ENCODE results near the gene TFR2.

- TF ChIP-seq CTCF (IDR thresholded peaks at IDR 0.05) (no peak), POLR2A (IDR thresholded peaks at IDR 0.05) (no peak)
Measured at GRCh38 chr7:100590077-100590737, 51.1 kb downstream of the TFR2 start.

All from lower leg skin (tissue), 3 donors.